Astrocyte of the hippocampus (primary cell): ENCODE results near the gene RAPGEF1.

Source experiments
- DNase-seq: peaks from one replicate; pipeline ENCODE4 v3.0.0; 2011; ENCODE audit warnings: low read depth, low spot score

RAPGEF1 gene

DNA sequence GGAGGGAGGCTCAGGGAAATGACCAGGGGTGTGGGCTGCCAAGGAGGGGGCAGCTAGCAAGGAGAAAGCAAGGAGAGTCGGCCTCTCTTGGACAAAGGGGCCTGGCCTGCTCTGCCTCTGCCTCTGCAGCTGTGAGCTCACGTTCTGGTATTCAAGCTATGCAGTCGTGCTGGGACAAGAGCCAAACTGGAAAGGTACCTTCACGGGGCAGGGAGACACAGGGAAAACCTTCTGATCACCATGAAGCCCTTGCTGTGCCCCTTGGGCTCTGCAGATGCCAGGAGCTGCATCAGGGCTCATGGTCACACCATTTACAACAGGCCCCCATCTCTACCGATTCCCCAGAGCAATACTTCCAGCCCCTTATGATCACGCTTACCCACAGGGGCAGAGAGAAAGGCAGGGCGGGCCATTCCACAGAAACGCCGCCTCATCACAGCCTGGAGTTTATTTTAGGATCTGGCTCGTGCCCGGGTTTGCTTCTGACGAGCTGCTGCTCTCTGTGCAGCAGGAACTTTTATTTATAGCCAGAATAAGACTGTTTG is 131.3 kb downstream of the RAPGEF1 start:
- DNase-seq = peak; percentile 96

DNA sequence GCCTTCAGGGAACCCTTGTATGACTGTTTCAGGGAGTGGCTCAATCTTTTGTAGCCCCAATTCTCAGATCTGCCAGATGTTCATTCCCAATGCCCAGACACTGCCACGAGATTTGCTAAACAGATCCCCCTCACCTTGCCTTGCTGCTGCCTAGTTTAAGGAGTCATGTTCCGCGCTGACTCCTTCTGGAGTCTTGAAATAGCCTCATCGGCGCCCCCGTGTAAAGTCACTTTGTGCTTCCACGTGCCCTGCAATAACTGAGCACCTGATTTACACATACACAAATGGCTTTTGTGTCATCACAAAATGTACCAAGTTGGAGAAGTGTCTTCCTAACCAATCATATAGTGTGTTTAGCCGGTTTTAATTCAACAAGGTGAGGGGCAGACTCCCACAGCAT is 132.3 kb downstream of the RAPGEF1 start:
- no peak for DNase-seq

DNA sequence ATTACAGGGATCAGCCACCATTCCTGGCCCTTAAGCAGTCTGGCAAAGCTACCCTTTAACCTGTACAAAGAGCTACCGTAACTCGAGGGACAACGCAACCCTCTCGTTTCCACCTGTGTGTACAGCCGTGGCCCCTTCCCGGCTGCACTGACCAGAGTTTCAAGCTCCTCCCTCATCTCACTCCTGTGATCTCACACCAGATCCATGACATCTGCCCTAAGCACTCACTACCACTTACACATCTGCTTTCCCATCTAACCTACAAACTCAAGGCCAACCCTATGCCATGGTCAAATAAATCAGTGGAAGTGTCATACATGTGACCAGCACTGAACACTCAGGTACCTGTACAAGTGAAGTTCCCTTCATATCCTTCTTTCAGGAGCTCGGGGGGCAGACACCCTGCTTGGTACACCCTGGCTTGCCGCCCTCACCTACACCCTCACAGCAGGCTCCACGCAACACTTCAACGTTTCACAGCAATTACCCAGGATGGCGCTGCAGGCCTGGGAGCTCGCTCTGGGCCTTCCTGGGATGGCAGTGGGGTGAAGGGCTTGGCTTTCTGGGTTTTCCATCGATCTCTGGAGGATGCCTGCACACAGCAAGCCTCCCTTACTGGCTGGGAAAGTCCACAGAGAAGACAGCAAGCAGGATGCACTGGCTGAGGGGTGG is 132.8 kb downstream of the RAPGEF1 start:
- DNase-seq = no peak

GRCh38 chr9:131605770-131606590 is 133.9 kb downstream of the RAPGEF1 start:
- DNase-seq = peak; percentile 20

DNA sequence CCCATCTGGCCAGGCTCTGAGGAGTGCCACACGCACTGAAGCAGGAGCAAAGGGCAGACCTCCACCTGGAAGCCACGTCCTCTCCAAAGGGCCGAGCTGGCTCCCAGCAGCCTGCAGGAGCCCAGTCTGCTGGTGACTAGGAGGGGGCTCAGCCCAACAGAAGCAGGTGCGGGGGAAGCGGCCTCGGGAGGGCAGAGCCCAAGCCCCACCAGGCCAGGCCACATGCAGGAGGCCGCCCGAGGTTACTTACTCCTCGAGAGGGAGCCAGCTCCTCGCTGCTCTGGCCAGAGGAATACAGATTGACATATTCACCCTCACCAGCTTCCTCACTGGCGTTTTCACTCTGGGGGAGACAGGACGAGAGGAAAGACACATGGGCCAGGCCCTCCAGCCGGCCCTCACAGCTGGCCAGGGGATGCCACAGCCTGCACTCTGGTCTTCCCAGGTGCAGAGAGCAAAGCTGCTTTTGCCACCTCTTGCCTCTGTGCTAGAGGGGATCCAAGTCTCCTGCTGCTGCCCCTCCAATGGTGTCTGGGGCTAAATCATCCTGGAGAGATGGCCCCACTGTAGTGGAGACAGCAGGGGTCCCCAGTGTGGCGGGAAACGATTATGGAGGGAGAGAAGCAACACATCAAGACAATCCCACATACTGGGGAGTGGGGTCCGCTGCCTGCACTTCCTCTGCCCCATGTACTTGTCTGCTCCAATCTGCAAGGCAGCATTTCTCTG is 136.0 kb downstream of the RAPGEF1 start:
- no peak for DNase-seq

DNA sequence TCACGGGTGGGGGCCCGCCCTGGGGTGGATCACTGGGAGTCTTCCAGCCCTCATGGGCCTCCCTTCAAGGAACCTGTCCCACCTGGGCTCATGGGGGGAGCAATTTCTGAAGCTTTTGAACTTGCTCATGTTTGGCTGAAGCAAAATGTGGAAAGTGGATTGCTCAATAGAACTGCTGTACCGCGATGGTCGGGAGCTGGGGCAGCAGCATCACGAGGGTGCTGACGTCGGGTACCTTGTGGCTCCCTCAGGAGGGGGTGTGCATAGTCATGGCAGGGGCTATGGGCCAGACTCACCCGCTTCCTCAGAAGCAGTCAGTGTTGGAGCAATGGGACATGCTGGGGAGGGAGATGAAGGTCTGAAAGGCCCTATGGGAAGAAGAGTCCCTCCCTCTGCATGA is 136.7 kb downstream of the RAPGEF1 start:
- DNase-seq = no peak

GRCh38 chr9:131601683-131602181 is 138.1 kb downstream of the RAPGEF1 start:
- no peak for DNase-seq

- no peak for DNase-seq
Observed at GRCh38 chr9:131598121-131598520, 141.8 kb downstream of the RAPGEF1 start.

DNA sequence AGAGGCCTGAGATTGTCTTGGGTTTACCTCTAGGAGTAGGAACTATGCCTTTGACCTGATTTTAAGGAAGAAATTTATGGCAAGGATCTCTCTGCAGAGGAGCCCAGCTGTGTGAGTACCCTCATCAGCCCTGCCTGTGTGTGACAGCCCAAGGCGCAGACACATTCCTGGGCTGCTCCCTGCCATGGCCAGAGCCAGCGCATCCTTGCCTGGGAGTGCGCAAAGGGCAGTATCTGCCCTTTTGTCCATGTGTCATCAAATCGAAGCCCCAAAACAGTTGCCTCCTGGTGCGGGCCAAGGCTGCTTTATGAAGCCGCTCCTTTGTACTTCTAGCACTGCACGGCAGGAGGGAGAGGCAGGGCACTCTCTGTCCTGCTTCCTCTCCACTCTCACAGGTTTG is 142.6 kb downstream of the RAPGEF1 start:
- no peak for DNase-seq

- DNase-seq = no peak
Observed at GRCh38 chr9:131596430-131596743, 143.5 kb downstream of the RAPGEF1 start.

DNA sequence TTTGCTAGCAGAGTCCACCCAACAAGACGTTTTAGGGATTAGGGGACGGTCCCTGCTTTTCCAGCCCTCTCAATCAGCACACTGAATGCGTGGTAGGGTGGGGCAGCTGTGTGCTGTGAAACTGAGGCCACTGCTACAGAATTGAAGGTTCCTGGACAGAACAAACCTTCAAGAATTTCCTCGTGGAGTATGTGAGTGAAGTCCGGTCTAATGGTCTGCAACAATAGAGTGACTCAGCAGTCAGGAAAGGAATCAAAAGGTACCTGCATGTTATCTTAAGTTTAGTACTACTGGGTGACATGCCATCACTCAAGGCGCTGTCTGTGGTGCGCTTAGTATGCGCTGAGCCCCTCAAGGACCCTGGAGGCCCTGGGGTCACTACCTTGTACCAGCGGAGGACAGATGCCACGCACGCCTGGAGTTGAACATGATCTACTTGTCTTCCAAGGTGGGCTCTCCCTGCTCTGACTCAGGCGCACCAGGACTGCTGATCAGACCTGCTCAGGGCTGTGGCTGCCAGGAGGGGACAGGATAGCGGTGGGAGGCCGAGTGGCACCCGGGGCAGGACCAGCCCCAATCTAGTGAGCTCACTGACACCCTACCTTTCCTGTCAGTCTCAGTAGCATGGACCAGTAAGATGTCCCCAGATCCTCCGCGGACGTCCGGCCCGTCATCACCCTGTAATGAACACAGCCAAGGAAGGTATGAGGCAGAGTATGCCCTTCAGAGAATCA is 144.0 kb downstream of the RAPGEF1 start:
- peak; percentile 28 for DNase-seq

GRCh38 chr9:131594906-131595665 is 144.8 kb downstream of the RAPGEF1 start:
- DNase-seq = no peak

GRCh38 chr9:131593936-131594665 is 145.8 kb downstream of the RAPGEF1 start:
- no peak for DNase-seq

- DNase-seq = peak; percentile 31
Observed at GRCh38 chr9:131593091-131593820, 146.6 kb downstream of the RAPGEF1 start.

DNA sequence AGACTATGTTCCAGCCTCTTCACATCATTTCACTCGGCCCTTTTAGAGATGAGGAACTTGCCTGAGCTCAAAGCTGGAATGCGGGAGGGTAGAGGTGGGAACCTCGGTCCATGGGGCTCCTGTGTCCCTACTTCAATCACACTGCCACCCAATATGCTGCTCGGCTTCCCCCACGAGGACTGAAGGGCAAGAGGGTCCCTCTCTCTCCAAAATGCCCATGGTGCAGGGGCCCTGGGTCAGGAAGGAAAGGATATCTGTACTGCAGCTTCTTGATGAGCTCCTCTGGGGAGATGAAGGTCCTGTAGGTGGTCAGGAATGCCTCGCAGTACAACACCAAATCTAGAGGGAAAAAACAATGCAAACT is 148.0 kb downstream of the RAPGEF1 start:
- no peak for DNase-seq

DNA sequence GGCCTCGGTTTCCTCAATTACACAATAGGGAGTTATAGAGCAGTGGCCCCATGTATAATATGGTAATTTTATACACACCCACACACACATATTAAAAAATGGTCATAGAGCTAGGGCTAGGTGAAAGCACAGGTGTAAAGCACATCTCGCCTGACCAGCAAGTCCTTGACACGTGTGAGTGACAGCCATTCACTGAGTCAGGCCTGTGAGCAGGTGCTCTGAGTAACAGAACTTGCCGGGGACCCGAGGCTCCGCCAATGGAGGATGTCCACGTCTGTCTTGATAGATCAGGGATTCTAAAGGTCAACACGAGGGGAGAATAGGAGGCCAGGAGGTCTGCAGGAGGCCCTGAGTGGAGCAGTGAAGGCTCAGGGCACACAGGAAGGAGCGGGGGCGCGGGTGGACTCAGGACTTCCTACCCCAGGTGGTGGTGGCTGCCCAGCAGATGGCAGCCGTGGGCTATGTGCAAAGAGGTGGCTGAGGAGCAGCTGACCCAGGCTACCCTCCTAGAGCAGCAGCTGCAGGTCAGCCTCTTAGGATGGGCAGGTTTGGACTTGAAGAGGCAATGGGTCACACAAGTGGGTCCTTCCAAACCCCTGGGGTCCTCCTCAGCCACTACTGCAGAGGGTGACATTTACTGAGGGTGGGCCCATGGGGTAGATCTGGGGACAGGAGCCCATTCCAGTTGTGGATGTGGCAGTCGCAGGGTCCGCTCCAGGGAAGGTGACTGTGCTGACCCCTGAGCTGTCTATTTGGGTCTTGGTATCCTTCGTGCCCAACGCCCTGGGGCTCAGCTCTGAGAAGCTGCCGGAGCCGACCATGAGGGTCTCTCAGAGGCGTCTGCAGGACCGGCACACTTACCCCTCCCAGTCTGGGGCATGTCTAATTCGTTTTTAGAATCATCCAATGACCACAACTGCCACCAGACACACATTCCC is 148.7 kb downstream of the RAPGEF1 start:
- peak; percentile 91 for DNase-seq

DNA sequence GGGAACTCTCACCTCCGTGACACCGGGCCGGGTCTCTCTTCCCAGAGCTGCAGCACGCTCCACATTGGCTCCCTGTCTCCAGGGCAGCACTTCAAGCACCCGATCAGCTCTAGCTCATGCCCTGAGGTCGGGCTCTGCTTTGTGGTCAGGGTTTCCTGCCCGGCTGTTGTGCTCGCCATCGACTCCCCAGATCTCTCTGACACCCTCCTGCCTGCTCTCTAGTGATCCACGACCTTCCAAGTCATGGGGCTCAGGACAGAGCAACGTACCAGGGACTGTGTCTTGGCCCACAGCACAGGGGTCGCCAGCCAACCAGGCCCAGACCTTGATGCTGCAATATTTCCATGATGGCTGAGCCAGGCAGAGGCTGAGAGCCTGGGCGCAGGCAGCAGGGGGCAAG is 149.4 kb downstream of the RAPGEF1 start:
- DNase-seq = no peak

- no peak for DNase-seq
Observed at GRCh38 chr9:131589993-131590392, 149.9 kb downstream of the RAPGEF1 start.
